Thyroid gland (tissue), 4 donors: ENCODE data around the gene RGS14. TPM values are rescaled to one million over a fixed set of nuclear protein-coding genes. Genes with fewer than 3 reads are reported as not detected.

ENCODE experiments used
- DNase-seq, 2 donors: peaks; one replicate each; pipeline ENCODE4 v3.0.0-alpha.2; 2019
- H3K27ac ChIP-seq, 3 donors: fragments of 200-600 bp; sonication (generic); 1 replicate in 2 of 3; 2 replicates in 1 of 3; pipeline ENCODE4 v1.5.1; 2016 to 2019; ENCODE audit warnings: mild to moderate bottlenecking in 1 of 3, moderate library complexity in 1 of 3
- H3K27me3 ChIP-seq: fragments of 200-600 bp; sonication (generic); one replicate; pipeline ENCODE4 v1.5.1; 2019
- H3K36me3 ChIP-seq, 2 donors: fragments of 200-600 bp; sonication (generic); one replicate each; pipeline ENCODE4 v1.5.1; 2016 to 2019
- H3K4me1 ChIP-seq, 2 donors: fragments of 200-600 bp; sonication (generic); one replicate each; pipeline ENCODE4 v1.5.1; 2017 to 2019
- H3K4me3 ChIP-seq, 3 donors: fragments of 200-600 bp; sonication (generic); replicated peaks in 1 of 3; 1 replicate in 2 of 3; 2 replicates in 1 of 3; pipeline ENCODE4 v1.5.1; 2016; ENCODE audit warnings: mild to moderate bottlenecking in 1 of 3
- H3K9me3 ChIP-seq: fragments of 200-600 bp; sonication (generic); one replicate; pipeline ENCODE4 v1.5.1; 2017
- POLR2A ChIP-seq, 2 donors: fragments of 450-650 bp; IDR thresholded peaks; one replicate each; pipeline ENCODE4 v1.6.1; 2017; ENCODE audit warnings: antibody characterized with exemption in 2 of 2, mild to moderate bottlenecking in 2 of 2, moderate library complexity in 1 of 2
- WGBS, 2 donors: methylation state at CpG; one replicate each; pipeline ENCODE4 v1.1.5; 2017; 5-methylcytosine and 5-hydroxymethylcytosine counted together
- intact Hi-C: fragments of 100-400 bp; cut with DNase I; formaldehyde crosslinking; loops from one replicate; pipeline ENCODE4 v1.15.1; 2023
- total RNA-seq, 4 donors: library from RNA; depleted of rRNA; stranded (reverse); fragments of >200 nt; gene quantifications; one replicate each; pipeline ENCODE4 v1.2.3, GENCODE V29; 2016
- TF ChIP-seq, protein P1 (sequence below), 6 experiments: fragments of 200-600 bp in 3 of 6; fragments of 450-650 bp in 3 of 6; sonication (generic) in 3 of 6; IDR thresholded peaks; one replicate each; pipeline ENCODE4 v1.5.1; 2016 to 2019; ENCODE audit warnings: antibody characterized with exemption in 6 of 6, mild to moderate bottlenecking in 2 of 6, inconsistent platforms in 1 of 6, moderate library complexity in 1 of 6

RGS14 gene
- total RNA-seq, 4 donors from 2014 or later: 22.9 to 42.7 (median 26.7) TPM

DNA sequence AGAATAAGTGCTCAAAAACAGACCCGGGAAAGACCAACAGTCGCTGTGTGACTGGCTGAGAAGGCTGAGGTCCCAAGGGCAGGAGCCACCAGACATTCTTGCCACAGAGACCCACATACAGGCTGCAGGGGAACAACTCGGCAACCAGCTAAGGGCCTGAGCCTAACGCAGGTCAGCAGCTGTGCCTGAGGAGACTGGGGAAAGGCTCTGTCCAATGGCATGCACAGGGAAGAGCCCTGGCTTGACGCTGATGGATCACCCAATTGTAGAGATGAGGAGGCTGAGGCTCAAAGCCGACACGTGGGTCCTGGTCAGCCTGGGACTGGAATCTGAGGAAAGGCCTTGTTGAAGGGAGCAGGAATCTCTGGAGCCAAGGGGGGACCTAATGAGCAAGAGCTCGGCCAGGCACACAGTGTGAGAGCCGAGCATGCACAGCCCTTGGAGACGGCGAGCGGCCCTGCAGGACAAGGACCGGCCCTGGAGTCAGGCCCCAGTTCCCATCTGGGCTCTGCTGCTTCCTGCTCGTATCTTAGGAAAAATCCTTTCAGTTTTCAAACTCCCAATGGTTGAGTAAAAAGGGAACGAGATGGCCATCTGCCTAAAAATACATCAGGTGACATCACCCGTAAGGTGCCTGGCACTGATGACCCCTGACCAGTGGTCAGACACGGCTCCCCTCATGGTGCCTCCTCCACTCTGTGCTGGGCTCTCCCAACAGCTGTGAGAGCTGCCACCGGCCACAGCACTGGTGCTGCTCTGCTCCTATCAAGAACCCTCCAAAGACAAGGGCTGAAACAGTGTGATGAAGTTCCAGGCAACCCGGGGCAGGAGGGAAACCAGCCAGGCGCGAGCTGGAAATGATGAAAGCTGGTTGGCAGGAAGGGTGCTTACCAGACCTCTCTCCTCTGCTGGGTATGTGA is 22.7 kb upstream of the RGS14 start:
- DNase-seq: no peak
- TF ChIP-seq, protein P1, sequence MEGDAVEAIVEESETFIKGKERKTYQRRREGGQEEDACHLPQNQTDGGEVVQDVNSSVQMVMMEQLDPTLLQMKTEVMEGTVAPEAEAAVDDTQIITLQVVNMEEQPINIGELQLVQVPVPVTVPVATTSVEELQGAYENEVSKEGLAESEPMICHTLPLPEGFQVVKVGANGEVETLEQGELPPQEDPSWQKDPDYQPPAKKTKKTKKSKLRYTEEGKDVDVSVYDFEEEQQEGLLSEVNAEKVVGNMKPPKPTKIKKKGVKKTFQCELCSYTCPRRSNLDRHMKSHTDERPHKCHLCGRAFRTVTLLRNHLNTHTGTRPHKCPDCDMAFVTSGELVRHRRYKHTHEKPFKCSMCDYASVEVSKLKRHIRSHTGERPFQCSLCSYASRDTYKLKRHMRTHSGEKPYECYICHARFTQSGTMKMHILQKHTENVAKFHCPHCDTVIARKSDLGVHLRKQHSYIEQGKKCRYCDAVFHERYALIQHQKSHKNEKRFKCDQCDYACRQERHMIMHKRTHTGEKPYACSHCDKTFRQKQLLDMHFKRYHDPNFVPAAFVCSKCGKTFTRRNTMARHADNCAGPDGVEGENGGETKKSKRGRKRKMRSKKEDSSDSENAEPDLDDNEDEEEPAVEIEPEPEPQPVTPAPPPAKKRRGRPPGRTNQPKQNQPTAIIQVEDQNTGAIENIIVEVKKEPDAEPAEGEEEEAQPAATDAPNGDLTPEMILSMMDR (IDR thresholded peaks at IDR 0.05): no peak
- no peak for TF ChIP-seq POLR2A (IDR thresholded peaks at IDR 0.05)
- no peaks in the 10 kb centered on the region for H3K4me1 ChIP-seq
- no peaks in the 10 kb centered on the region for H3K27me3 ChIP-seq
- WGBS, 2 donors: 90 to 92% methylated on average over 18 to 19 of the region's 21 CpGs
- intact Hi-C loops: no loop called here
- peaks cover 64 to 80% of the 10 kb centered on the region in 2 donors for H3K36me3 ChIP-seq
- no peak overlapping the region for H3K4me3 ChIP-seq
- no peaks in the 10 kb centered on the region for H3K9me3 ChIP-seq
- no peak overlapping the region for H3K27ac ChIP-seq

DNA sequence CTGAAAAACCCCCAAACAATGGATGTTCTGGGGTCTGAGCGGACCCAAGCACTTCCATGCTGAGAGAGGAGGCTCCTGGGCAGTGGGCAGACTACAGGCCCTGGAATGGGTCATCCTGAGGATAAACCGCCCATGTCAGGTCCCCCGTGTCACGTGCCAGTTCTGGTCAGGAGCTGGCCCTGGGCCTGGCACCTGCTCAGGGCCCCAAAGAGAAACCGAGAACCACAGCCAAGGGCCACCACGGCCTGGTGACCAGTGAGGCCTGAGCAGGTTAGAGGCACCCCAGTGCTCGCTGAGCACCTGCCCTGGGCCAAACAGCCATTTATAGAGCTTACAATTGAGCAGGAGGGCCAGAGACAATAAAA is 22.0 kb upstream of the RGS14 start:
- DNase-seq: no peak
- Histone ChIP-seq H3K27ac (no peak overlapping the region), H3K4me3 (no peak overlapping the region), H3K36me3 (peaks cover 64 to 73% of the 10 kb centered on the region in 2 donors), H3K4me1 (no peaks in the 10 kb centered on the region), H3K27me3 (no peaks in the 10 kb centered on the region), H3K9me3 (no peaks in the 10 kb centered on the region)
- WGBS, 2 donors: 91 to 92% methylated on average over 7 of the region's 7 CpGs
- TF ChIP-seq, protein P1 (IDR thresholded peaks at IDR 0.05): no peak
- no peak for TF ChIP-seq POLR2A (IDR thresholded peaks at IDR 0.05)
- intact Hi-C loops: no loop called here

DNA sequence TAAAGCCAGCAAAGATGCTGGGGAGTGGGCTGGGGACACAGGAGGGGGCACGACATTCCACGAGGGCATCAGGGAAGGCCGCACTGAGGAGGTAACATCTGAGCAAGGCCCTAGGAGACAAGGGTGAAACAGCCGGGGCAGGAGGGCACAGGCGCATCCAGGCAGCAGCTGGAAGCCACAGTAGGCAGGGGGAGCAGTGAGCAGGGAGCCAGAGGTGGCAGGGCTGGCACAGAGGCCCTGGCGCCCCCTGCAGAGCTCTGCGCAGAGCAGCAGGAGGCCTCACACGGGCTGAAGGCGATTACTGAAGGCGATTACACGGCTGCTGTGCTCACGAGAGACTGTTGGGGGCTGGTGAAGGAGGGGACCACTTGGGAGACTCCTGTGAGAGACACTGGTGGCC is 21.6 kb upstream of the RGS14 start:
- intact Hi-C loops: no loop called here
- DNase-seq: no peak
- 73% methylated on average over 12 of the region's 12 CpGs for WGBS, 2 donors
- Histone ChIP-seq H3K4me1 (no peaks in the 10 kb centered on the region), H3K9me3 (no peaks in the 10 kb centered on the region), H3K27ac (no peak overlapping the region), H3K4me3 (no peak overlapping the region), H3K27me3 (no peaks in the 10 kb centered on the region), H3K36me3 (peaks cover 61 to 71% of the 10 kb centered on the region in 2 donors)
- TF ChIP-seq, protein P1 (IDR thresholded peaks at IDR 0.05): no peak

DNA sequence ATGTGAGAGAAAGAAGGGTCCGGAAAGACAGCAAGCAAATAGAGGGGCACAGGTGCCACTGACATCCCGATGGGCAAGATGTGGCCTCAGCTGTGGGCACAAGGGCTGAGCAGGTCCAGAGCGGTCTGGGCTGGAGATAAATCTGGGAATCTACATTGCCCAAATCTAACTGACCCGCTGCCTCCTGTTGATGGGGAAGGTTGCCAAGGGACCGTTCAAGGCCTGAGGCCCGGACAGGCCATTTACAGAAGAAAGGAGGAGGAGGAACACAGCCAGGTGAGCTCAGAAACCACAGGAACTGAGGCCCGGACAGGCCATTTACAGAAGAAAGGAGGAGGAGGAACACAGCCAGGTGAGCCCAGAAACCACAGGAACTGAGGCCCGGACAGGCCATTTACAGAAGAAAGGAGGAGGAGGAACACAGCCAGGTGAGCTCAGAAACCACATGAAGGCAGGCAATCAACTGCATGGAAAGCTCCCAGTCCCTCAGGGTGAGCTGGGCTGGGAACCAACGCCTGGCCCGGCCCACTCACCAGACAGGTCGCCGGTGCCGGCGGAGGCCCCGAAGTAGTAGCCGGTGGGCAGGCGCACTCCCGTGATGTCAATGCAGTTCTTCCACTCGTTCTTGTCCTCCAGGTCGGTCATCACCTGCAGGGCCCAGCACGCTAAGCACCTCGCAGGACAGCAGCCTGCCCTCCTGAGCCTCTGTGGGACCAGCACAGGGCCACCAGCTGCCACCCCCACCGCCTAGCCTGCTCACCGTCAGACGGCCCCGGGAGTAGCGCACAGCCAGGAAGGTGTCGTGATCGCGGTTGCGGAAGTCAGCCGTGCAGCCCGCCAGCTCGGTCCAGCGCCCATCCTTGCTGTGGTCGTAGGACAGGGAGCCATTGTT is 20.9 kb upstream of the RGS14 start:
- no peak overlapping the region for H3K27ac ChIP-seq
- 92 to 97% methylated on average over 26 to 30 of the region's 36 CpGs for WGBS, 2 donors
- DNase-seq: no peak
- intact Hi-C loops: no loop called here
- H3K4me1 ChIP-seq: no peaks in the 10 kb centered on the region
- TF ChIP-seq, protein P1 (IDR thresholded peaks at IDR 0.05): no peak
- no peak for TF ChIP-seq POLR2A (IDR thresholded peaks at IDR 0.05)
- H3K27me3 ChIP-seq: no peaks in the 10 kb centered on the region
- H3K9me3 ChIP-seq: no peaks in the 10 kb centered on the region
- no peak overlapping the region for H3K4me3 ChIP-seq
- peaks cover 54 to 65% of the 10 kb centered on the region in 2 donors for H3K36me3 ChIP-seq
